SK-N-MC (cell line): Measurements from ENCODE around the gene FBP2.

ENCODE experiments used
- DNase-seq: peaks from one replicate; pipeline ENCODE4 v3.0.0-alpha.2; 2011; ENCODE audit warnings: low read depth, low spot score
- H3K27ac ChIP-seq: fragments of 200-600 bp; sonication (generic); 2 replicates; pipeline ENCODE4 v1.5.1; 2016; ENCODE audit warnings: mixed run types
- H3K36me3 ChIP-seq: fragments of 200-600 bp; sonication (generic); 2 replicates; pipeline ENCODE4 v1.6.1; 2017; ENCODE audit warnings: antibody characterized with exemption, low read length, mixed read lengths; ENCODE audit not compliant: insufficient read depth
- H3K4me3 ChIP-seq: fragments of 200-600 bp; sonication (generic); 2 replicates; pipeline ENCODE4 v1.5.1; 2016
- H3K9ac ChIP-seq: fragments of 200-600 bp; sonication (generic); 2 replicates; pipeline ENCODE4 v1.8.0; 2017; ENCODE audit warnings: mixed run types, mixed read lengths; ENCODE audit not compliant: insufficient read length
- H3K9me3 ChIP-seq: fragments of 200-600 bp; sonication (generic); 2 replicates; pipeline ENCODE4 v1.6.1; 2017; ENCODE audit warnings: low read depth, mild to moderate bottlenecking, antibody characterized with exemption, low read length, moderate library complexity, mixed read lengths
- EZH2 ChIP-seq: fragments of 200-600 bp; sonication (generic); IDR thresholded peaks from one replicate; pipeline ENCODE4 v1.6.1; 2017; ENCODE audit warnings: antibody characterized with exemption
- FOXP2 ChIP-seq: optimal IDR thresholded peaks from 2 replicates; pipeline ENCODE3; 2011; ENCODE audit warnings: mild to moderate bottlenecking, moderate library complexity; ENCODE audit not compliant: insufficient read depth; ENCODE audit errors: extremely low read length, control extremely low read depth
- POLR2AphosphoS5 ChIP-seq: IDR thresholded peaks from 2 replicates; pipeline ENCODE4 v1.6.1; 2012; ENCODE audit warnings: mild to moderate bottlenecking, low read depth, low read length, borderline replicate concordance

Gene FBP2

DNA sequence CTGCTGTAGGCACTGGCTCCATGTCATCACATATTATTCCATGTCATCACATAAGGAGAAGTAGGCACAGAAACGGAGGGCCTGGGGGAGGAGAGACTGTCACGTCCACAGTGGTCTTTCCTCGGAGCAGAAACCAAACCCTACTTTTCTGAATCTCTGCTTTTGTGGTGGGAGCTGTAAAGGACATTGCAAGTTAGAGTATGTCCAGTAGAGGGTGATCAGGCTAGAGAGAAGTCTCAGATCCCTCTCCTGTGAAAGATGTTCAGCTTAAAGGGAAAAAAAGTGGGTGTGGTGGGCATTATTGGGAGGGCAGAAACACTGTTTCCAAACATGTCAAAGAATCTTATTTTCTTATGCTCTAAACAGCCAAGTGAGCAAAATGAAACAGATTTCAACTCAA is 19.4 kb upstream of the FBP2 start:
- H3K9ac ChIP-seq: no peak overlapping the region

GRCh38 chr9:94612071-94612470 is 18.4 kb upstream of the FBP2 start:
- H3K4me3 ChIP-seq: no peak overlapping the region
- no peak for TF ChIP-seq FOXP2
- no peak for TF ChIP-seq EZH2
- TF ChIP-seq POLR2AphosphoS5: no peak
- H3K9me3 ChIP-seq: no peaks in the 10 kb centered on the region
- no peaks in the 10 kb centered on the region for H3K36me3 ChIP-seq
- H3K27ac ChIP-seq: no peak overlapping the region
- no peak for DNase-seq
- H3K9ac ChIP-seq: no peak overlapping the region

More for the DNA sequence above, 19.4 kb upstream of the FBP2 start:
- Histone ChIP-seq H3K4me3 (no peak overlapping the region), H3K27ac (no peak overlapping the region), H3K36me3 (no peaks in the 10 kb centered on the region), H3K9me3 (no peaks in the 10 kb centered on the region)
- DNase-seq: no peak
- TF ChIP-seq POLR2AphosphoS5 (no peak), FOXP2 (no peak), EZH2 (no peak)

DNA sequence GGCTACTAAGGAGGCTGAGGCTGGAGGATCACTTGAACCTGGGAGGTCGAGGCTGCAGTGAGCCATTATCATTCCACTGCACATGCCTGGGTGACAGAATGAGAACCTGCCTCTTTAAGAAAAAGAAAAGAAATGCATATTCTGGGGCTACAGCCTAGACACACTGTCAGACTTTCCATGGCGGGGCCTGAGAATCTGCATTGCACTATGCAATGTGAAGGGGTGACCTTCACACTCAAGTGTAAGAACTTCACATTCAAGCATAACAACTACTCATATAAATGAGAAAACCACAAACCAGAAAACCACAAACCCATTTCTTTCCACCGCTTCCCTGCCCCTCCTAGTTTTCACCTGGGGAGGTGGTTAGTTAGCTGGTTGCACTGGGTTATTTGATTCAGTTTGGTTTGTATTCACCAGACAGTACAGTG is 18.0 kb upstream of the FBP2 start:
- Histone ChIP-seq H3K27ac (no peak overlapping the region), H3K9me3 (no peaks in the 10 kb centered on the region), H3K36me3 (no peaks in the 10 kb centered on the region), H3K4me3 (no peak overlapping the region), H3K9ac (no peak overlapping the region)
- no peak for DNase-seq
- TF ChIP-seq POLR2AphosphoS5 (no peak), FOXP2 (no peak), EZH2 (no peak)

- no peak overlapping the region for H3K4me3 ChIP-seq
- H3K9ac ChIP-seq: no peak overlapping the region
- TF ChIP-seq EZH2: no peak
- no peak for TF ChIP-seq POLR2AphosphoS5
- TF ChIP-seq FOXP2: no peak
- DNase-seq: no peak
- H3K27ac ChIP-seq: no peak overlapping the region
- no peaks in the 10 kb centered on the region for H3K36me3 ChIP-seq
- no peaks in the 10 kb centered on the region for H3K9me3 ChIP-seq
Observed at GRCh38 chr9:94610181-94610606, 16.6 kb upstream of the FBP2 start.

GRCh38 chr9:94607423-94607691 is 13.7 kb upstream of the FBP2 start:
- no peaks in the 10 kb centered on the region for H3K9me3 ChIP-seq
- no peak overlapping the region for H3K9ac ChIP-seq
- H3K36me3 ChIP-seq: no peaks in the 10 kb centered on the region

GRCh38 chr9:94606646-94607422 is 13.2 kb upstream of the FBP2 start:
- TF ChIP-seq FOXP2 (no peak), POLR2AphosphoS5 (no peak), EZH2 (no peak)
- Histone ChIP-seq H3K36me3 (no peaks in the 10 kb centered on the region), H3K9ac (no peak overlapping the region), H3K27ac (no peak overlapping the region), H3K4me3 (no peak overlapping the region), H3K9me3 (no peaks in the 10 kb centered on the region)
- no peak for DNase-seq

More at GRCh38 chr9:94607423-94607691, 13.7 kb upstream of the FBP2 start:
- H3K27ac ChIP-seq: no peak overlapping the region
- DNase-seq: no peak
- TF ChIP-seq FOXP2: no peak
- TF ChIP-seq EZH2: no peak
- no peak for TF ChIP-seq POLR2AphosphoS5
- H3K4me3 ChIP-seq: no peak overlapping the region

DNA sequence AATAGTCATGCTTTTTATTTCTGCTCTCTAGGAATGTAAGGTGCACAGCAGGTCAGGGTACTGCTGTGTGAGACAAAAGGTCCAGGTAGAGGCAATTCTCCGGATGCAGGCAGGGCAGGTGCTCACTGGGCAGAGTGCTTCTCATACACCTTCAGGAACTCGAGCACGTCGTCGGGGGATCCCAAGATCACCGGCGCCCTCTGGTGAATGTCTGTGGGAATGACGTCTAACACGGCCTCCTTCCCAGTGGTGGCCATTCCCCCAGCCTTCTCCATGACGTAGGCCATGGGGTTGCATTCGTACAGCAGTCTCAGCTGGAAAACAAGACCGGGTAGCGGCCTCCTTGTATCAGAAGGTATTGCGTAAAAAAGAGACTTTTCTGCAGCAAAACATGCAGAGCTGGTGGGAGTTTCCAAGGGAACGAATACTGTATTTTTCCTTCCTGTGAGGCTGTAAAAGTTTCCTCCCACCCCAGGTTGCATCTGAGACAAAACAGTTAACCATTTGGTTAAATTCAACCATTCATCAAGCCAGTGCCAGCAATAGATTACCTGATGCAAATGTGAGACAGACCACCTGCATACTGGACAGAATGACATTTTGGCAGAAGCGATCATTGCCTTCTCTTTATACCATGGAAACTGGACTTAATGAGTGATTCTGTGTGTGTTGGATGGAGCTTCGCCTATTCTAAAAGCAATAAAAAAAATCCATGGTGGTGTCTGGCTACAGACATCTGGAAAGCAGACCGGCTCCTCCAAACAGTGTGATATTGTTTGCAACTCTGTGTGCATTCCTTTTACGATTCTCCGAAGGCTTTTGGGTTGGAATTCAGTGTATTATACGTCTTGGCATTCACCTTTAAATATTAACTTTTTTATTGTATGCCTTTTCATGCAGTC is 9.9 kb upstream of the FBP2 start:
- H3K4me3 ChIP-seq: peak overlapping the region; percentile 31; the same call in 1 of the 2 replicates
- H3K27ac ChIP-seq: no peak overlapping the region
- no peak overlapping the region for H3K9ac ChIP-seq

GRCh38 chr9:94602666-94603065 is 9.0 kb upstream of the FBP2 start:
- TF ChIP-seq EZH2 (no peak), POLR2AphosphoS5 (no peak), FOXP2 (no peak)
- Histone ChIP-seq H3K4me3 (no peak overlapping the region), H3K9ac (no peak overlapping the region), H3K36me3 (no peaks in the 10 kb centered on the region), H3K9me3 (no peaks in the 10 kb centered on the region), H3K27ac (no peak overlapping the region)
- no peak for DNase-seq

More for the DNA sequence above, 9.9 kb upstream of the FBP2 start:
- TF ChIP-seq FOXP2 (no peak), EZH2 (no peak)
- no peak for DNase-seq
- Histone ChIP-seq H3K36me3 (no peaks in the 10 kb centered on the region), H3K9me3 (no peaks in the 10 kb centered on the region)
